SKM-1 treated with dmso at 0.1 percent for 144 hours (cell line): ENCODE results near the gene MARCHF10.

Source experiments
- DNase-seq: peaks from one replicate; lab custom pipeline; 2025; ENCODE audit not compliant: unreplicated experiment; lab: John Stamatoyannopoulos, UW

Gene MARCHF10

GRCh38 chr17:62681061-62681938, 126.8 kb downstream of the MARCHF10 start:
- DNase-seq = no peak

DNA sequence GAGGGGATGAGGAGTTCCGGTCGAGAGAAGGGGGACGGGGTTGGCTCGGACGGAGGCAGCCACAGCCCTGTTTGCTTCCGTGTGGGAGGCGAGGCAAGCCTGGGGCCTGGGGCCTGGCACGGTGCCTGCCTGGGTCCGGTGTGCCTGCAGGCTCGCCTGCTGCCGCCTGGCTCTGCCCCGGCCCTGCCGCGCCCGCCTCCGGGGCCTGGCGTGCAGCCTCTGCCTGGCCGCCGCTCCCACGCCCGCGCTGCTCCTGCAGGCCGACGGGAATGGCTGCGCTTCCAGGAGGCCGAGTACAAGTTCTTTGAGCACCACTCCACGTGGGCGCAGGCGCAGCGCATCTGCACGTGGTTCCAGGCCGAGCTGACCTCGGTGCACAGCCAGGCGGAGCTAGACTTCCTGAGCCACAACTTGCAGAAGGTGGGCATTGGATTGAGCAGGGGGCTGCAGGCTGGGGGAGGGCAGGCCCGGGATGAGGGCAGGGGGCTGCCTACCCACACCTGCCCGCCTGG, 127.5 kb downstream of the MARCHF10 start:
- no peak for DNase-seq

- no peak for DNase-seq
These were observed 128.2 kb downstream of the MARCHF10 start for GRCh38 chr17:62679866-62680377.

- DNase-seq = no peak
These were observed 129.7 kb downstream of the MARCHF10 start for GRCh38 chr17:62678214-62678919.

- no peak for DNase-seq
These were observed 131.0 kb downstream of the MARCHF10 start for GRCh38 chr17:62676952-62677596.

DNA sequence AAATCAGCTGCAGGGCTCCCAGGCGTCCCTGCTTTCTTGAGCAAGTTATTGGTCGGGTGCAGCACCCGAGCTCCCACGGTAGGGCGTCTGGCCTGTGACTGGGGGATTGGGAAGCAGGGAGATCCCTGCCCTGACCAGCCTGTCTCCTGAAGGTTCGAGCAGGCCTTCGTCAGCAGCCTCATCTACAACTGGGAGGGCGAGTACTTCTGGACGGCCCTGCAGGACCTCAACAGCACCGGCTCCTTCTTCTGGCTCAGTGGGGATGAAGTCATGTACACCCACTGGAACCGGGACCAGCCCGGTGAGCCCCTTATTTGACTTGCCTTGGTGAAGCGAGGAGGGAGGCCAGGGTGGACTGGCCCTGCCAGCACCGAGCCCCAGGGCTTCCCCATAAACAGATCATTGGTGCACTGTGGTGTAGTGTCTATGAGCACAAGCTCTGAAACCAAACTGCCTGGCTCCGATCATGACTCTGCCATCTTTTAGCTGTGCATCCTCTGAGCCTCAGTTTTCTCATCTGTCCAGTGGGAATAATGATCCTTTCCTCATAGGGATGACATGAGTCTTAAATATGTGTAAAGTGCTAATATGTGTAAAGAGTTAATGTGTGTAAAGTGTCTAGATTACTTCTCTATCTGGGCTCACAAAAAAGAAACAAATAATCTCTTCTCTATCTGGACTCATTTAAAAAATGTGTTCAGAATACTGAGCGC, 131.7 kb downstream of the MARCHF10 start:
- no peak for DNase-seq

- no peak for DNase-seq
These were observed 132.4 kb downstream of the MARCHF10 start for GRCh38 chr17:62675701-62676100.

- no peak for DNase-seq
These were observed 132.9 kb downstream of the MARCHF10 start for GRCh38 chr17:62675260-62675659.

GRCh38 chr17:62674841-62675240, 133.3 kb downstream of the MARCHF10 start:
- DNase-seq = no peak

DNA sequence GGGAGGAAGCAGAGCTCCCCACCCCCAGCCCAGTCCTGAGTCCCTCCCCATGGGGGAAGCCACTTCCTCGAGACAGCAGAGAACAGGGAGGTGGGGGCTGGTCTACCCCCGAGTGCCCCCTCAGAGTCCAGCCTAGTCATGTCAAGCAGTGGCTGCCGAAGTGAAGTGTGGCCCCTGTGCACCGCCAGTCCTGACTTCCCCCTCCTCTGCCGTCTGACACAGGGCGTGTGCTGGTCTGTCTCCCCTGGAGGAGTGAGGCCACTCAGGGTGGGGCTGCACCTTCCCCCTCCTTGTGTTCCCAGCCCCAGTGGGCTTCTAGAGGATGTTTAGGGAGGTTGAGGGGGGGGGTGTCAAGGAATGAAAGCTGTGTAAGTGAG, 133.8 kb downstream of the MARCHF10 start:
- DNase-seq = no peak

- no peak for DNase-seq
These were observed 134.3 kb downstream of the MARCHF10 start for GRCh38 chr17:62673614-62674362.

- DNase-seq = no peak
These were observed 135.2 kb downstream of the MARCHF10 start for GRCh38 chr17:62672957-62673356.

- no peak for DNase-seq
These were observed 136.6 kb downstream of the MARCHF10 start for GRCh38 chr17:62671553-62671952.

DNA sequence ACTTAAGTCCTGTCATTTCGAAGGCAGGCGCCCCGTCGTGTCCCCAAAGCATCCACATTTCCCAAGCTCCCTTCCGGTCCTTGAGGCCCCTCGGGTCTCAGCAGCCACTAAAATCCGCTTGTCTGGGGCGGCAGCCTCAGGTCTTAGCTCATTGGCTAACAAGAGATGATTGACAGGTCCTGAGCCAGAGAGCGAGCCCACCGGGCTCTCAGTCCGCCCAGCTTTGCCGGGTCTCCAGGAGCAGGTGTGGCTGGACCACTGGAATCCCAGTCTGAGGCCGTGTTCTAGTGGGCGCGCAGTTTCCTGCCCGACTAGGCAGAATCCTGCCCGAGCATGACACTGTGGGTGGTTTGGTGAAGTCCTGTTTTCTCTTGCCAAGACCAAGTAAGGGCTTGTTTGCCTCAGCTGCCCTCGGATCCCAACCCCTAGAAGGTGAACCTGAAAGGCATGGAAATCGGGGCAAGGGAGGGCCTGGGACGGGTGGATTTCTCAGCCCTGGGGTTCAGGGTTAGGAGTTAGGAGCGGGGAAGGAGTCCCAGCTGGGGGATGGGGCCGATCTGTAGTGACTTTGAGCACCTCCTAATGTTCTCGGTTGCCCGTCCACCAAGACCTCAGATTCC, 137.8 kb downstream of the MARCHF10 start:
- no peak for DNase-seq

DNA sequence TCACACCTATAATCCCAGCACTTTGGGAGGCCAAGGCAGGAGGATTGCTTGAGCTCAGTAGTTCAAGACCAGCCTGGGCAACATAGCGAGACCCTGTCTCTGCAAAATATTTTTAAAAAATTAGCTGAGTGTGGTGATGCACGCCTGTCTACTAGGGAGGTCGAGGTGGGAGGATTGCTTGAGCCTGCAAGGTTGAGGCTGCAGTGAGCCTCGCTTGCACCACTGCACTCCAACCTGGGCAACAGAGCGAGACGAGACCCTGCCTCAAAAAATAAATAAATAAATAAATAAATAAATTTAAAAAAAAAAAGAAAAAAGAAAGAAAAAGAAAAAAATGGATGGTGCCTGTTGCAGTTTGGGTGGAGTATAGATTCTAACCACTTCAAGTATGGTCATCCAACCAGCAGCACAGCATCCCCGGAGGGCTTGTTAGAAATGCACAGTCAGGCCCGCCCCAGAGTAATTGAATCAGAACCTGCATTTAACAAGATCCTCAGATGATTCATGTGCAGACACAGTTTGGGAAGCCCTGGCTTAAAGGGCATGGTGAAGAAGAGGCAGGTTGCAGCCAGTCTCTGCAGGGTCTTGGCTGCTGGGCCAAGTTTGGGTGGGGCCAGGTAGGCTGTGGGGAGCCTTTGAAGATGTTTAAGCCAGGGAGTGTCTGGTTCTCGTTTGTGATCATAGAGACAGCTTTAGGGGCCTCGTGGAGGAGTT, 139.9 kb downstream of the MARCHF10 start:
- no peak for DNase-seq

DNA sequence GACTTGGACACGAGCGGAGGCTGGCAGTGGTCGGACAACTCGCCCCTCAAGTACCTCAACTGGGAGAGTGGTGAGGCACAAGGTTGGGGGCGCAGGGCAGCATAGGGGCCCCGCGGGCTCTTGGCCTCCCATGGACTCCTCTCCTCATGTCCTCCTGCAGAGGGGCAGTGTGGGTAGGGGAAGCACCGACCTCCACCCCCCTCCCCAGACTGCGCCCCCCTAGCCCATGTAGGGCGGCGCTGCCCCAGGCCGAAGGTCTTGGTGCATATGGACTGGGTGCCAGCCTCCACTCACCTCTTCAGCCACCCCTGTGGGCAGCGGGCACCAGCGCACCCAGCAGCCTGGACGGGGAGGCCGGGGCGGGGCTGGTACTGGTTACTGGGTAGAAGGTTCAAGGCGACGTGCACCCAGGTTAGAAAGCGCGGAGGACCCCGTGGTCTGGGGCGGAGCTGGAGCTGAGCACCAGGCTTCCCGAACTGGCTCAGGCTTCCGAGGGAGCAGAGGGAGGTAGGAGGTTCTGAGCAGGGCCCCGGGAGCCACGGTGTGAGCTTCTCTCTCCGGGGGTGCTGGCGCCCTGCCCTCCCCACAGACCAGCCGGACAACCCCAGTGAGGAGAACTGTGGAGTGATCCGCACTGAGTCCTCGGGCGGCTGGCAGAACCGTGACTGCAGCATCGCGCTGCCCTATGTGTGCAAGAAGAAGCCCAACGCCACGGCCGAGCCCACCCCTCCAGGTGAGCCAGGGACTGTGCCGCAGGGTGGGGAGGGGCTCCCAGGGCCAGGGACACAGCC, 141.1 kb downstream of the MARCHF10 start:
- DNase-seq = no peak

- no peak for DNase-seq
These were observed 141.9 kb downstream of the MARCHF10 start for GRCh38 chr17:62666061-62666800.

- no peak for DNase-seq
These were observed 142.5 kb downstream of the MARCHF10 start for GRCh38 chr17:62665599-62665998.
